SK-N-MC (cell line): ENCODE measurements around the gene WDR64.

Experiments
- EZH2 ChIP-seq: fragments of 200-600 bp; sonication (generic); IDR thresholded peaks from one replicate; pipeline ENCODE4 v1.6.1; 2017; ENCODE audit warnings: antibody characterized with exemption
- FOXP2 ChIP-seq: optimal IDR thresholded peaks from 2 replicates; pipeline ENCODE3; 2011; ENCODE audit warnings: mild to moderate bottlenecking, moderate library complexity; ENCODE audit not compliant: insufficient read depth; ENCODE audit errors: extremely low read length, control extremely low read depth
- POLR2AphosphoS5 ChIP-seq: IDR thresholded peaks from 2 replicates; pipeline ENCODE4 v1.6.1; 2012; ENCODE audit warnings: mild to moderate bottlenecking, low read depth, low read length, borderline replicate concordance

GRCh38 chr1:241611736-241612135 lies 40.3 kb upstream of the WDR64 start:
- TF ChIP-seq POLR2AphosphoS5 (no peak), EZH2 (no peak), FOXP2 (no peak)
